Measurements from ENCODE around the gene MPZL3.

DNA sequence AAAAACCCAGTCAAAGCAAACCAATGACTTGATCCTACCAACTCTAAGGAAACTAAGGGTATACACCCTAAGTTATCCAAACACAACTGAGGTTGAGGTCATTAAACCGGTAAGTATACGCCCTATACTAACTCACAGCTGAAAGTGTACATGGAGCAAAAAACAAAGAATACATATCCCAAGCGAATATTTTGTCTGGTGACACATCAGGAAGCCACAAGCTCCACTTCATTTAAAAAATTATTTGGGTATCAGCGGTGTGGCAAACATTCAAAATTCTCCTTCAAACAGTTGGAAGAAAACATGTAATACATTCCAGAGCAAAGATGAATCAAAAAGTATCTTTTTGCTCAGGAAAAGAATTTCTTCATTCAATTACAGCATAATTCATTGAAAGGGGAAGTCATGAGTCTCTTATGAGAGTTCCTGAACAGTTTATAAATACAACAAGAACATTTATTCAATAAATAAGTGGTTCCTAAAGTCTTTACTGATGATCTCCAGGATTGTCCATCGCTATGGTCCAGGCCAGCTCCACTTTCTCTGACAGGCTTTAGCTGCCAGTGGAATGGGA, 22.8 kb downstream of the MPZL3 start:
- TF ChIP-seq, protein P1, sequence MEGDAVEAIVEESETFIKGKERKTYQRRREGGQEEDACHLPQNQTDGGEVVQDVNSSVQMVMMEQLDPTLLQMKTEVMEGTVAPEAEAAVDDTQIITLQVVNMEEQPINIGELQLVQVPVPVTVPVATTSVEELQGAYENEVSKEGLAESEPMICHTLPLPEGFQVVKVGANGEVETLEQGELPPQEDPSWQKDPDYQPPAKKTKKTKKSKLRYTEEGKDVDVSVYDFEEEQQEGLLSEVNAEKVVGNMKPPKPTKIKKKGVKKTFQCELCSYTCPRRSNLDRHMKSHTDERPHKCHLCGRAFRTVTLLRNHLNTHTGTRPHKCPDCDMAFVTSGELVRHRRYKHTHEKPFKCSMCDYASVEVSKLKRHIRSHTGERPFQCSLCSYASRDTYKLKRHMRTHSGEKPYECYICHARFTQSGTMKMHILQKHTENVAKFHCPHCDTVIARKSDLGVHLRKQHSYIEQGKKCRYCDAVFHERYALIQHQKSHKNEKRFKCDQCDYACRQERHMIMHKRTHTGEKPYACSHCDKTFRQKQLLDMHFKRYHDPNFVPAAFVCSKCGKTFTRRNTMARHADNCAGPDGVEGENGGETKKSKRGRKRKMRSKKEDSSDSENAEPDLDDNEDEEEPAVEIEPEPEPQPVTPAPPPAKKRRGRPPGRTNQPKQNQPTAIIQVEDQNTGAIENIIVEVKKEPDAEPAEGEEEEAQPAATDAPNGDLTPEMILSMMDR (optimal IDR thresholded peaks at IDR 0.05 in 1 of 3, IDR thresholded peaks at IDR 0.05 in 1 of 3, conservative IDR thresholded peaks at IDR 0.05 in 1 of 3; ENCODE audit: extremely low read depth in 1 of 3, insufficient read depth in 2 of 3, low read length in 3 of 3): no peak
- no peak for TF ChIP-seq EZH2 (IDR thresholded peaks at IDR 0.05; ENCODE audit: low read length)

Data from keratinocyte (primary cell).